ENCODE results near the gene NHLRC4.

DNA sequence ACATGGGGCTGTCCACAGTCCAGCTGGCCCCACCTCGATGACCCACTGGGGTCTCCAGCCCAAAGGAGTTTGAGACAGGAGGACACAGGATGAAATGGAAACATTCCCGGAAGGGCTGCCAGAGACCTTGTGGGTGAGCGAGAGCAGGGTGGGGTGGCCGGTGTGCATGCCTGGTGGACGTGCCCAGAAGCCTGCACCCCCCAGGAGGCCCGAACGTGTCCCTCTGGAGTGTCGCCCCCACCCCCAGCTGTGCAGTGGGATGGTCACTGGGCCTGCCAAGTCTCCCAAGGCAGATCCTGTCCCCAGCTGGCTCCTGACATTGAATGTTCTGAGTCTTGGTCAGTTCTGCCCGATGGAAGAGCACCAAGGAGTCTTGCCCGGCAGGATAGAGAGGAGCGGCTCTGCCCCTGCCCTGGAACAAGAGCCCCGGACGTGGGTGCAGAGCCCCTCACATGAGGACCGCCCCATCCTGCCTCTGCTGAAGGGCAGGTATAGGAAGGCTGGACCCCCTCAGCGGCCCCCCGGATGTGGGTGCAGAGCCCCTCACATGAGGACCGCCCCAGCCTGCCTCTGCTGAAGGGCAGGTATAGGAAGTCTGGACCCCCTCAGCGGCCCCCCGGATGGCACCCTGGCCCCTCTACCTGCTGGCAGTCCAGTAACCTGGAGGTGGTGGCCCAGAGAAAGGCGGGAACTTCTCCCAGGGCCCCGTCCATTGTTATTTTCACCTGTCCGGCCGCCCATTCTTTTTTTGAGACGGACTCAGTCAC is 42.3 kb upstream of the NHLRC4 start:
- TF ChIP-seq CTCF (IDR thresholded peaks at IDR 0.05) (no peak), POLR2A (IDR thresholded peaks at IDR 0.05) (no peak)
